Esophagus squamous epithelium (tissue), 5 donors: Measurements from ENCODE around the gene PRRT1B. TPM values are rescaled to one million over a fixed set of nuclear protein-coding genes. Genes with fewer than 3 reads are reported as not detected.

Experiments used
- DNase-seq: peaks from one replicate; lab custom pipeline; 2025; lab: John Stamatoyannopoulos, UW
- H3K27ac ChIP-seq, 4 donors: fragments of 200-600 bp; sonication (generic); one replicate each; pipeline ENCODE4 v1.5.1; 2016 to 2019; ENCODE audit warnings: mild to moderate bottlenecking in 1 of 4
- H3K27me3 ChIP-seq, 4 donors: fragments of 200-600 bp; sonication (generic); 1 replicate in 3 of 4; 2 replicates in 1 of 4; pipeline versions ENCODE4 v1.5.1 to v1.6.0; 2017 to 2021; ENCODE audit warnings: antibody characterized with exemption in 1 of 4
- H3K36me3 ChIP-seq, 3 donors: fragments of 200-600 bp; sonication (generic); one replicate each; pipeline ENCODE4 v1.5.1; 2016 to 2019
- H3K4me1 ChIP-seq, 3 donors: fragments of 200-600 bp; sonication (generic); one replicate each; pipeline ENCODE4 v1.5.1; 2017 to 2019
- H3K4me3 ChIP-seq, 4 donors: fragments of 200-600 bp; sonication (generic); 1 replicate in 3 of 4; 2 replicates in 1 of 4; pipeline ENCODE4 v1.5.1; 2016 to 2019; ENCODE audit warnings: mild to moderate bottlenecking in 2 of 4, moderate library complexity in 1 of 4
- H3K9me3 ChIP-seq, 3 donors: fragments of 200-600 bp; sonication (generic); one replicate each; pipeline ENCODE4 v1.5.1; 2016 to 2019
- POLR2A ChIP-seq, 4 donors: fragments of 450-650 bp; IDR thresholded peaks; one replicate each; pipeline ENCODE4 v1.6.1; 2017; ENCODE audit warnings: antibody characterized with exemption in 4 of 4, mild to moderate bottlenecking in 4 of 4, moderate library complexity in 3 of 4
- WGBS, 2 donors: methylation state at CpG; one replicate each; pipeline ENCODE4 v1.1.5; 2018; 5-methylcytosine and 5-hydroxymethylcytosine counted together
- intact Hi-C: fragments of 100-400 bp; cut with DNase I; formaldehyde crosslinking; loops from one replicate; pipeline ENCODE4 v1.15.0; 2022
- total RNA-seq, 4 donors: library from RNA; depleted of rRNA; stranded (reverse); fragments of >200 nt; gene quantifications; one replicate each; pipeline ENCODE4 v1.1.0, GENCODE V29; 2016
- TF ChIP-seq, protein P1 (sequence below), 6 experiments: fragments of 450-650 bp in 4 of 6; fragments of 200-600 bp in 2 of 6; sonication (generic) in 2 of 6; IDR thresholded peaks; one replicate each; pipeline ENCODE4 v1.5.1; 2016 to 2019; ENCODE audit warnings: antibody characterized with exemption in 6 of 6, mild to moderate bottlenecking in 4 of 6, moderate library complexity in 4 of 6
- donor health status: DM: yes; HTN: yes; CAD: no.

The PRRT1B gene
- total RNA-seq, 4 donors from 2014 or later: not detected

DNA sequence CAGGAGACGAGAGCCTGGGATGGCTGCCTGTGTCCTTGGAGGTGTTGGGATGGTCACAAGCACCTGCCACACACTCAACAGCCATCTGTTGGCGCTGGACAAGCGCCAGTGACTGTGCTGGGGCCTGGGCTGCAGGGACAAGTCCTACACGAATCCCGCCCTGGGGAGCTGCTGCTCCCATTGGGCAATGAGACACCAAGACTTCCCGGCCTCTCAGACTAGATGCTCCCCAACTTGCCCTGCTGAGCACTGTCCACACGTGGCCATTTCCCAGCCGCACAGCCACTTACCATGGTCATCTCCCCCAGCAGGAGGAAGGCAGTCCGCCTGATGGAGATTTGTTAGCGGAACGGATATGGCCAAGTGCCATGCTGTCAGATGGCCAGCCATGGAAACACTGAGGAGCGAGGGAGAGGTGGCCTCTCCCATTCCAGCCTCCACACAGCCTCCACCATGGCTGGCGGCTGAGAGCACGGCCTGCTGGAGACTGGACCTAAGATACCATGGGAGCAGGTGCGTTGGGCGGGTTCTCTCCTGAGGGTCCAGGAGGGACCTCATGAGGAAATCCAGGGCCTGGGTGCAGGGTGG is 43.9 kb downstream of the PRRT1B start:
- 93 to 96% methylated on average over 8 to 12 of the region's 16 CpGs for WGBS, 2 donors
- no peak overlapping the region for H3K4me3 ChIP-seq
- H3K9me3 ChIP-seq: no peaks in the 10 kb centered on the region
- H3K36me3 ChIP-seq: peaks cover 21 to 81% (median 29%) of the 10 kb centered on the region in 3 donors
- no peak for DNase-seq
- no peak overlapping the region for H3K27ac ChIP-seq
- no peaks in the 10 kb centered on the region for H3K27me3 ChIP-seq
- TF ChIP-seq POLR2A (IDR thresholded peaks at IDR 0.05): no peak
- TF ChIP-seq, protein P1, sequence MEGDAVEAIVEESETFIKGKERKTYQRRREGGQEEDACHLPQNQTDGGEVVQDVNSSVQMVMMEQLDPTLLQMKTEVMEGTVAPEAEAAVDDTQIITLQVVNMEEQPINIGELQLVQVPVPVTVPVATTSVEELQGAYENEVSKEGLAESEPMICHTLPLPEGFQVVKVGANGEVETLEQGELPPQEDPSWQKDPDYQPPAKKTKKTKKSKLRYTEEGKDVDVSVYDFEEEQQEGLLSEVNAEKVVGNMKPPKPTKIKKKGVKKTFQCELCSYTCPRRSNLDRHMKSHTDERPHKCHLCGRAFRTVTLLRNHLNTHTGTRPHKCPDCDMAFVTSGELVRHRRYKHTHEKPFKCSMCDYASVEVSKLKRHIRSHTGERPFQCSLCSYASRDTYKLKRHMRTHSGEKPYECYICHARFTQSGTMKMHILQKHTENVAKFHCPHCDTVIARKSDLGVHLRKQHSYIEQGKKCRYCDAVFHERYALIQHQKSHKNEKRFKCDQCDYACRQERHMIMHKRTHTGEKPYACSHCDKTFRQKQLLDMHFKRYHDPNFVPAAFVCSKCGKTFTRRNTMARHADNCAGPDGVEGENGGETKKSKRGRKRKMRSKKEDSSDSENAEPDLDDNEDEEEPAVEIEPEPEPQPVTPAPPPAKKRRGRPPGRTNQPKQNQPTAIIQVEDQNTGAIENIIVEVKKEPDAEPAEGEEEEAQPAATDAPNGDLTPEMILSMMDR (IDR thresholded peaks at IDR 0.05): no peak
- peaks cover 0 to 28% (median 0%) of the 10 kb centered on the region in 3 donors for H3K4me1 ChIP-seq
- intact Hi-C loops: no loop called here

- 89 to 92% methylated on average over 13 to 14 of the region's 14 CpGs for WGBS, 2 donors
- intact Hi-C loops: loop anchor here (2.0 kb wide), 1 partner anchor 151 kb away; the partner anchor contains the start of gene RAPGEF1
- no peak overlapping the region for H3K4me3 ChIP-seq
- H3K27ac ChIP-seq: no peak overlapping the region
- no peak for TF ChIP-seq POLR2A (IDR thresholded peaks at IDR 0.05)
- TF ChIP-seq, protein P1 (IDR thresholded peaks at IDR 0.05): no peak
- H3K9me3 ChIP-seq: no peaks in the 10 kb centered on the region
- H3K36me3 ChIP-seq: peaks cover 21 to 81% (median 21%) of the 10 kb centered on the region in 3 donors
- no peaks in the 10 kb centered on the region for H3K27me3 ChIP-seq
- H3K4me1 ChIP-seq: peaks cover 0 to 24% (median 0%) of the 10 kb centered on the region in 3 donors
- no peak for DNase-seq
Measured at GRCh38 chr9:131589993-131590392, 44.7 kb downstream of the PRRT1B start.

GRCh38 chr9:131590449-131590848 is 45.1 kb downstream of the PRRT1B start:
- TF ChIP-seq, protein P1 (IDR thresholded peaks at IDR 0.05): no peak
- TF ChIP-seq POLR2A (IDR thresholded peaks at IDR 0.05): no peak
- peaks cover 20 to 81% (median 21%) of the 10 kb centered on the region in 3 donors for H3K36me3 ChIP-seq
- 66 to 69% methylated on average over 6 to 8 of the region's 13 CpGs for WGBS, 2 donors
- peaks cover 0 to 19% (median 0%) of the 10 kb centered on the region in 3 donors for H3K4me1 ChIP-seq
- no peaks in the 10 kb centered on the region for H3K27me3 ChIP-seq
- intact Hi-C loops: loop anchor here (2.0 kb wide), 1 partner anchor 150 kb away; the partner anchor contains the start of gene RAPGEF1
- no peak for DNase-seq
- H3K27ac ChIP-seq: peak overlapping the region in 1 of 4 donors; percentile 6
- no peaks in the 10 kb centered on the region for H3K9me3 ChIP-seq
- H3K4me3 ChIP-seq: no peak overlapping the region

- no peaks in the 10 kb centered on the region for H3K9me3 ChIP-seq
- H3K27ac ChIP-seq: peak overlapping the region in 1 of 4 donors; percentile 6
- intact Hi-C loops: loop anchor here (2.0 kb wide), 1 partner anchor 150 kb away; the partner anchor contains the start of gene RAPGEF1
- peaks cover 0 to 17% (median 0%) of the 10 kb centered on the region in 3 donors for H3K4me1 ChIP-seq
- 58 to 87% methylated on average over 3 to 20 of the region's 21 CpGs for WGBS, 2 donors
- no peak overlapping the region for H3K4me3 ChIP-seq
- peak; percentile 38 for DNase-seq
- peaks cover 26 to 85% (median 27%) of the 10 kb centered on the region in 3 donors for H3K36me3 ChIP-seq
- H3K27me3 ChIP-seq: no peaks in the 10 kb centered on the region
- TF ChIP-seq POLR2A (IDR thresholded peaks at IDR 0.05): no peak
- TF ChIP-seq, protein P1 (IDR thresholded peaks at IDR 0.05): peak; percentile 62 to 92 (median 89)
Measured at GRCh38 chr9:131590907-131591844, 45.9 kb downstream of the PRRT1B start.
